DMS 273 treated with DMSO at 0.1 percent for 48 hours (cell line): ENCODE measurements around the gene PNMA6F.
"Not testable (repeated sequence)": the region's sequence is repeated elsewhere in the genome, so short reads cannot be mapped to it uniquely, and the experiment has no call there.

Source experiments
- DNase-seq: peaks from one replicate; lab custom pipeline; 2025; lab: John Stamatoyannopoulos, UW

PNMA6F gene

DNA sequence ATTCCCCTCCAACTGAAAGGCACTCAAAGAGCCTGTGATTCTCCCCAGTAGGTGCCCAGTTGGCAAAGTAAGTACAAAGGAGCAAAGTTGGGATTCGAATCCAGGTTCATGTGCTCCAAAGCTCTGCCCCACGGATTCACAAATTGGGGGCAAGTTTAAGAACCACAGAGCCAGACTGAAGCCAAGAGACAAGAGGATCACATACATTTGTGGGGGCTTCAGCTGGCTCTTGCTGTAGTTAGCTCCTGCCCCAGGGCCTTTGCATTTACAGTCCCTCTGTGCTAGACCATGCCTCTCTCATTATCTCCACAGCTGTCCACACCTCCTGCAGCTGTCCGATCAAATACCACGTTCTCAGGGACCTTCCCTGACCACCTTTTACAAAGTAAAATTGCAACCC lies 18.8 kb downstream of the PNMA6F start:
- DNase-seq: no peak

DNA sequence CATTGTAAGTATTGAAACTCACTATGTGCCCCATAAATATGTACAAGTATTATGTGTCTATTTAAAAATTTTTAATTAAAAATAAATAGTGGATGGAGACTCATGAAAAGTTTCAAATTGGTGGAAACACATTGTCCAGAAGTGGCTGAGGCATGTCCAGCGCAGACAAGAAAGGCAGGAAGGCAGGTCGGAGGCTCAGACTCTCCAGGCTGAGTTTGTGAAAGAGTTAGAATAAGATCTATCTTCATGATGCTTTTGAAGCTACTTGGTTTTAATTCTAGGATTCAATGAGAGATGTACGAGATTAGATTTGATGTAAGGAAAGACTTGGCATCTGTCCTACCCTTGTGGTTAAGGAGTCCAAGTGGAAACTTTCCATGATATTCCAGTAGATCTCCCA lies 19.8 kb downstream of the PNMA6F start:
- no peak for DNase-seq

DNA sequence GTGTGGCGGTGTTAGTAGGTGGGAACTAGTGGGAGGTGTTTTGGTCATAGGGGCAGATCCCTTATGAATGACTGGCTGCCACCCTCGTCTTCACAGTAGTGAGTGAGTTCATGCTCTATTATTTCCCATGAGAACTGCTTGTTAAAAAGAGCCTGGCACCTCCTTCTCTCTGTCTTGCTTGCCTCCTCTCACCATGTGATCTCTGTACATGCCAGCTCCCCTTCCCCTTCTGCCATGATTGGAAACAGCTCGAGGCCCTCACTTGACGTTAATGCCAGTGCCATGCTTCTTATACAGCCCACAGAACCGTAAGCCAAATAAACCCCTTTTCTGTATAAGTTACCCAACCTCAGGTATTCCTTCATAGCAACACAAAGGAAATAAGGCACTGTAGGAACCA lies 21.7 kb downstream of the PNMA6F start:
- DNase-seq: no peak

- DNase-seq: no peak
Measured at GRCh38 chrX:153297376-153297775, 24.2 kb downstream of the PNMA6F start.

DNA sequence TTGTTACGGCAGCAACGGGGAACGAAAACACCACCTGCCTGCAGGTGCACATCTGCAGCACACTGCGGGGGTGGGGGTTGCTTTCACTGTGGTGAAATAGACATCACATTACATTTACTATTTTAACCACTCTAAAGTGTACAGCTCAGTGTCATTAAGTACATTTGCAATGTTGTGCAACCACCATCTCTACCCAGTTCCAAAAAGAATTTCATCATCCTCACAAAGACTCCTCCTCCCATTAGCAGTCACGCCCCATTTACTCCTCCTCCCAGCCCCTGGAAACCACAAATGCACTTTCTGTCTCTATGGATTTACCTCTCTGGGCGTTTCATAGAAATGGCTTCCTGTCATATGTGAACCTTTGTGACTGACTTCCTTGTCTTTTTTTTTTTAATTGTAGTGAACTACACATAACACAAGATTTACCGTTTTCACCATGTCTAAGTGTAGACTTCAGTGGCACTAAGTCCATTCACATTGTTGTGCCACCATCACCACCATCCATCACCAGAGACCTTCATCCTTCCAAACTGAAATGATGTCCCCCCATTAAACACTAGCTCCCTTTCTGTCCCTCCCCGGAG lies 28.0 kb downstream of the PNMA6F start:
- DNase-seq: not testable (repeated sequence)

GRCh38 chrX:153288807-153289206 lies 32.8 kb downstream of the PNMA6F start:
- not testable (repeated sequence) for DNase-seq

GRCh38 chrX:153285678-153286077 lies 35.9 kb downstream of the PNMA6F start:
- not testable (repeated sequence) for DNase-seq

DNA sequence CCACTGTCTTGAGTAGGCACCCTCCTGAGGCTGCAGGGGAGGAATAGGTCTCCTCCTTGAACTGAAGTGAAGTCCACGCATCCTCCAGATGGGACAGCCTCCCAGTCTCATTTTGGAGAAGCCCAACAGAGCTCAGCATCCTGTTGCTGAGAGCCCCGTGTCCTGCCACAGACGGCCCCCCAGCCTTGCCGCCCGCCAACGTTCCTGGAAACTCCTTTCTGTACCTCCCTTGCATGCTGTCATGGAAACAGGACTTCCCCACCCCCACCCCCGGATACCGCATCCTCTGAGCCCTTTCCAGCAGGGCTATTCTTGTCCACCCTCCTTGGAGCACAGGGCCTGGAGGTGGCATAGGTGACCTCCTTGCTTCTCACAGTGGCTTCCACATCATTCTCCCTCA lies 37.6 kb downstream of the PNMA6F start:
- DNase-seq: not testable (repeated sequence)

GRCh38 chrX:153281784-153282183 lies 39.8 kb downstream of the PNMA6F start:
- DNase-seq: not testable (repeated sequence)

GRCh38 chrX:153279304-153279703 lies 42.3 kb downstream of the PNMA6F start:
- not testable (repeated sequence) for DNase-seq

DNA sequence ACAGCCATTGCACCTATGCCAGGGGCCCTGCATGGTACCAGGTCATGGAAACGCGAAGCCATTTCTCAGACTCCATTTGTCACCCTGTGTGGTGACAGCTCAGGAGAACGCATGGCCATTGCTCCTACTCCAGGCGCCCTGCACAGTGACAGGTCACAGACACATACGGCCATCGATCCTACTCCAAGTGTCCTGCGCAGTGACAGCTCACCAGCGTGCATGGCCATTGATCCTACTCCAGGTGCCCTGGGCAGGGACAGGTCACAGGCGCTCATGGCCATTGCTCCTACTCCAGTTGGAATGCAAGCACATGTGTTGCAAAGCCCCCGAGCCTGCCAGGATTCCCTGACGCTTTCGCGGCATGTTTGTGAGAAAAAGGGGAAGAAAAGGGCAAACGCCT lies 45.5 kb downstream of the PNMA6F start:
- not testable (repeated sequence) for DNase-seq

- DNase-seq: not testable (repeated sequence)
Measured at GRCh38 chrX:153275418-153275817, 46.1 kb downstream of the PNMA6F start.

GRCh38 chrX:153272584-153272983 lies 49.0 kb downstream of the PNMA6F start:
- DNase-seq: not testable (repeated sequence)

- not testable (repeated sequence) for DNase-seq
Measured at GRCh38 chrX:153272070-153272469, 49.5 kb downstream of the PNMA6F start.
